IMR-90 (cell line): Measurements from ENCODE around the gene NOTCH3. TPM values are rescaled to one million over a fixed set of nuclear protein-coding genes. Genes with fewer than 3 reads are reported as not detected.

Experiments used
- ATAC-seq: fragments of 200-7000 bp; cut with Tn5 transposase; 2 replicates; pipeline ENCODE4 v1.9.1; 2020; ENCODE audit warnings: low read depth, mild to moderate bottlenecking, moderate library complexity
- BruUV-seq: library from RNA; stranded (reverse); fragments of 400-500 nt; replicated peaks from 2 replicates; lab custom pipeline; 2021; lab: Mats Ljungman, UMichigan
- CTCF ChIA-PET: fragments of 300-600 bp; formaldehyde crosslinking; extraction: SDS; loops from one replicate; lab custom pipeline; 2021; ENCODE audit warnings: antibody characterized with exemption; lab: Yijun Ruan, JAX
- POLR2A ChIA-PET: fragments of 300-600 bp; sonication (Branson Sonifier 250); formaldehyde crosslinking; loops from one replicate; lab custom pipeline; 2022; ENCODE audit warnings: antibody characterized with exemption; ENCODE audit not compliant: unreplicated experiment; lab: Charles Lee
- DNase-seq: peaks from one replicate; pipeline ENCODE4 v3.0.0; 2013
- H2AFZ ChIP-seq: replicated peaks from 2 replicates; pipeline ENCODE3; 2013; ENCODE audit warnings: low read length, mild to moderate bottlenecking; ENCODE audit not compliant: poor library complexity
- H2AK5ac ChIP-seq: 2 replicates; pipeline ENCODE4 v1.6.1; 2013; ENCODE audit warnings: low read depth, low read length, inconsistent platforms
- H2AK9ac ChIP-seq: replicated peaks from 2 replicates; pipeline ENCODE3; 2013; ENCODE audit warnings: mild to moderate bottlenecking, low read depth, low read length, moderate library complexity; ENCODE audit not compliant: poor library complexity
- H2BK120ac ChIP-seq: 2 replicates; pipeline ENCODE4 v1.6.1; 2013; ENCODE audit warnings: low read depth, low read length, inconsistent platforms
- H2BK15ac ChIP-seq: 3 replicates; pipeline ENCODE4 v1.6.1; 2013; ENCODE audit warnings: low read depth, low read length, inconsistent platforms
- H2BK20ac ChIP-seq: 2 replicates; pipeline ENCODE4 v1.6.1; 2013; ENCODE audit warnings: low read depth, mild to moderate bottlenecking, inconsistent platforms, low read length, moderate library complexity
- H2BK5ac ChIP-seq: 2 replicates; pipeline ENCODE4 v1.6.1; 2013; ENCODE audit warnings: mild to moderate bottlenecking, low read depth, low read length, inconsistent platforms; ENCODE audit not compliant: poor library complexity, severe bottlenecking
- H3K14ac ChIP-seq: replicated peaks from 2 replicates; pipeline ENCODE4 v1.6.1; 2013; ENCODE audit warnings: low read depth, low read length, inconsistent platforms
- H3K18ac ChIP-seq: 2 replicates; pipeline ENCODE4 v1.6.1; 2013; ENCODE audit warnings: low read depth, low read length, control low read depth
- H3K23ac ChIP-seq: 2 replicates; pipeline ENCODE4 v1.6.1; 2013; ENCODE audit warnings: low read depth, low read length, inconsistent platforms
- H3K27ac ChIP-seq: 2 replicates; pipeline ENCODE4 v1.5.1; 2013; ENCODE audit warnings: mild to moderate bottlenecking, control low read depth, low read length; ENCODE audit not compliant: insufficient read depth
- H3K27me3 ChIP-seq: 2 replicates; pipeline ENCODE4 v1.6.1; 2013; ENCODE audit warnings: low read length; ENCODE audit not compliant: control insufficient read depth, insufficient read depth
- H3K36me3 ChIP-seq: 2 replicates; pipeline ENCODE4 v1.6.1; 2013; ENCODE audit warnings: low read length, mixed read lengths; ENCODE audit not compliant: control insufficient read depth, insufficient read depth
- H3K4ac ChIP-seq: 2 replicates; pipeline ENCODE4 v1.6.1; 2013; ENCODE audit warnings: low read depth, low read length, inconsistent platforms
- H3K4me1 ChIP-seq: 2 replicates; pipeline ENCODE4 v1.6.1; 2013; ENCODE audit warnings: low read length, mixed read lengths; ENCODE audit not compliant: control insufficient read depth, insufficient read depth
- H3K4me2 ChIP-seq: 2 replicates; pipeline ENCODE4 v1.6.1; 2013; ENCODE audit warnings: low read depth, mild to moderate bottlenecking, control low read depth, low read length, moderate library complexity
- H3K4me3 ChIP-seq: 2 replicates; pipeline ENCODE4 v1.5.1; 2013; ENCODE audit warnings: low read depth, mild to moderate bottlenecking, control low read depth, low read length, moderate library complexity; ENCODE audit not compliant: insufficient read depth
- H3K56ac ChIP-seq: 2 replicates; pipeline ENCODE4 v1.6.1; 2013; ENCODE audit warnings: low read length, inconsistent platforms; ENCODE audit not compliant: insufficient read depth; ENCODE audit errors: extremely low read depth
- H3K79me1 ChIP-seq, 2 experiments: 2 replicates each; pipeline ENCODE4 v1.6.1; 2013; ENCODE audit warnings: low read length in 2 of 2, inconsistent platforms in 1 of 2, low read depth in 1 of 2
- H3K9ac ChIP-seq: 2 replicates; pipeline ENCODE4 v1.6.1; 2013; ENCODE audit warnings: low read depth, low read length, control low read depth
- H3K9me1 ChIP-seq: 2 replicates; pipeline ENCODE4 v1.6.1; 2013; ENCODE audit warnings: low read length, inconsistent platforms; ENCODE audit not compliant: insufficient read depth
- H3K9me3 ChIP-seq: 2 replicates; pipeline ENCODE4 v1.6.1; 2013; ENCODE audit warnings: low read length; ENCODE audit not compliant: control insufficient read depth, insufficient read depth
- H4K20me1 ChIP-seq: 2 replicates; pipeline ENCODE4 v1.6.1; 2013; ENCODE audit warnings: low read length, inconsistent platforms; ENCODE audit not compliant: insufficient read depth
- H4K5ac ChIP-seq: 2 replicates; pipeline ENCODE4 v1.6.1; 2013; ENCODE audit warnings: mild to moderate bottlenecking, low read depth, low read length, control low read depth
- H4K8ac ChIP-seq, 2 experiments: 2 replicates each; pipeline ENCODE4 v1.6.1; 2013; ENCODE audit warnings: low read depth in 2 of 2, low read length in 2 of 2, control low read depth in 1 of 2, inconsistent platforms in 1 of 2
- H4K91ac ChIP-seq: 2 replicates; pipeline ENCODE4 v1.6.1; 2013; ENCODE audit warnings: low read depth, low read length, inconsistent platforms; ENCODE audit not compliant: insufficient read depth
- CEBPB ChIP-seq: IDR thresholded peaks from 2 replicates; pipeline ENCODE4 v1.6.1; 2012; ENCODE audit warnings: low read depth, low read length, improper control_type of control experiment
- CHD1 ChIP-seq: IDR thresholded peaks from 2 replicates; pipeline ENCODE4 v1.6.1; 2012; ENCODE audit warnings: low read depth, low read length, improper control_type of control experiment
- MAFK ChIP-seq: IDR thresholded peaks from 2 replicates; pipeline ENCODE4 v1.6.1; 2012; ENCODE audit warnings: low read depth, low read length, improper control_type of control experiment
- RAD21 ChIP-seq: IDR thresholded peaks from 2 replicates; pipeline ENCODE4 v1.6.1; 2012; ENCODE audit warnings: low read length, improper control_type of control experiment
- RFX5 ChIP-seq: IDR thresholded peaks from 2 replicates; pipeline ENCODE4 v1.8.0; 2012; ENCODE audit warnings: low read depth, mild to moderate bottlenecking, low read length, moderate library complexity
- WGBS, 2 experiments: methylation state at CpG; one replicate each; pipeline versions ENCODE4 v1.1.5 to v1.1.7; 2013; ENCODE audit warnings: missing lambda C conversion rate in 2 of 2; ENCODE audit not compliant: insufficient read length in 1 of 2; ENCODE audit errors: extremely low coverage in 2 of 2; 5-methylcytosine and 5-hydroxymethylcytosine counted together
- dilution Hi-C: fragments of 300-500 bp; cut with HindIII; formaldehyde crosslinking; loops from one replicate; pipeline ENCODE4 v1.14.3; 2018; ENCODE audit warnings: low sequenced_read_pairs; ENCODE audit not compliant: unreplicated experiment
- in situ Hi-C: fragments of 300-500 bp; cut with MboI; formaldehyde crosslinking; loops from 3 replicates; pipeline ENCODE4 v1.14.3; 2019; ENCODE audit warnings: low sequenced_read_pairs, inconsistent platforms, mixed read lengths
- intact Hi-C: fragments of 100-400 bp; cut with micrococcal nuclease; formaldehyde crosslinking; loops from 2 replicates; pipeline ENCODE4 v1.10.0; 2022
- polyA plus RNA-seq, 3 experiments: library from polyadenylated mRNA; depleted of rRNA; stranded (reverse); fragments of >200 nt; gene quantifications; 2 replicates each; pipeline ENCODE4 v1.2.3, GENCODE V29; 2012; ENCODE audit warnings: low replicate concordance in 1 of 3
- total RNA-seq: library from RNA; depleted of rRNA; stranded (reverse); fragments of >200 nt; gene quantifications from 2 replicates; pipeline ENCODE4 v1.2.3, GENCODE V29; 2012

NOTCH3 gene
- total and polyA plus RNA-seq, 2 of the 4 experiments (the other 2 are of a cell fraction): 5.9 to 25.1 TPM

- ATAC-seq (no peak), DNase-seq (no peak)
- Histone ChIP-seq H3K14ac (no peak overlapping the region), H2BK120ac (no peak overlapping the region; the same call in 1 of the 2 replicates), H3K4me2 (no peak overlapping the region), H3K23ac (no peak overlapping the region), H3K56ac (no peak overlapping the region), H3K4ac (no peak overlapping the region), H3K18ac (no peak overlapping the region), H3K27me3 (no peaks in the 10 kb centered on the region), H2BK15ac (no peak overlapping the region), H4K20me1 (no peaks in the 10 kb centered on the region), H4K8ac (no peak overlapping the region), H3K9ac (no peak overlapping the region), H2AK9ac (no peak overlapping the region), H2AFZ (no peak overlapping the region), H3K4me3 (no peak overlapping the region), H3K9me1 (no peaks in the 10 kb centered on the region), H2BK5ac (no peak overlapping the region), H4K91ac (no peak overlapping the region), H2BK20ac (no peak overlapping the region), H4K5ac (no peak overlapping the region), H3K27ac (no peak overlapping the region), H3K4me1 (peaks cover 3% of the 10 kb centered on the region), H3K79me1 (peaks cover 3 to 5% of the 10 kb centered on the region in 2 experiments; a peak in 3 of 4 replicates), H2AK5ac (no peak overlapping the region), H3K36me3 (no peaks in the 10 kb centered on the region), H3K9me3 (no peaks in the 10 kb centered on the region)
- CTCF ChIA-PET: no interaction called here
- no peak for TF ChIP-seq MAFK
- TF ChIP-seq CEBPB: no peak
- TF ChIP-seq CHD1: no peak
- TF ChIP-seq RAD21: no peak
- TF ChIP-seq RFX5: no peak
- in situ Hi-C loops (no loop called here), dilution Hi-C loops (no loop called here), intact Hi-C loops (no loop called here)
- no TSS peak for BruUV-seq
- POLR2A ChIA-PET: no interaction called here
- 71% methylated on average over 3 of the region's 16 CpGs; no CpG with 5 or more reads in 1 of the 2 experiments for WGBS, 2 experiments
Observed at GRCh38 chr19:15129856-15130585, 70.8 kb downstream of the NOTCH3 start.
